HEK293 (cell line): Measurements from ENCODE around the gene PEAR1.
A peak's percentile ranks its signal among the peaks of the same experiment; 100 is the strongest.

ENCODE experiments used
- CTCF ChIA-PET: fragments of 350-600 bp; formaldehyde crosslinking; extraction: SDS; loops from one replicate; lab custom pipeline; 2021; ENCODE audit warnings: antibody characterized with exemption; lab: Yijun Ruan, JAX
- POLR2A ChIA-PET: fragments of 300-600 bp; formaldehyde crosslinking; extraction: SDS; loops from one replicate; lab custom pipeline; 2020; ENCODE audit warnings: antibody characterized with exemption, inconsistent platforms; lab: Yijun Ruan, JAX
- H3K27ac ChIP-seq: fragments of 200-500 bp; sonication (Bioruptor generic); 2 replicates; pipeline ENCODE4 v1.5.1; 2014; ENCODE audit warnings: low read depth, low read length, control low read depth, inconsistent platforms; ENCODE audit errors: extremely low read depth
- H3K36me3 ChIP-seq, 2 experiments: fragments of 200-500 bp in 1 of 2; sonication (Bioruptor generic) in 1 of 2; 1 replicate in 1 of 2; 2 replicates in 1 of 2; pipeline ENCODE4 v1.5.1; 2014 to 2017; ENCODE audit warnings: inconsistent platforms in 2 of 2, low read length in 2 of 2; ENCODE audit not compliant: control insufficient read depth in 2 of 2, insufficient read depth in 1 of 2
- H3K4me1 ChIP-seq: fragments of 200-500 bp; sonication (Bioruptor generic); 2 replicates; pipeline ENCODE4 v1.5.1; 2014; ENCODE audit warnings: mild to moderate bottlenecking, low read length, inconsistent platforms; ENCODE audit not compliant: control insufficient read depth, insufficient read depth
- H3K4me3 ChIP-seq: 2 replicates; pipeline ENCODE4 v1.5.1; 2011; ENCODE audit warnings: low read depth, mild to moderate bottlenecking, control low read depth, low read length, moderate library complexity
- H3K9me3 ChIP-seq: fragments of 200-500 bp; sonication (Bioruptor generic); 2 replicates; pipeline ENCODE4 v1.5.1; 2014; ENCODE audit warnings: low read depth, low read length, inconsistent platforms; ENCODE audit not compliant: control insufficient read depth, insufficient read depth
- EGR2 ChIP-seq: fragments of 450-650 bp; formaldehyde crosslinking; IDR thresholded peaks from 2 replicates; pipeline ENCODE4 v1.5.1; 2016; ENCODE audit warnings: low read depth, missing biosample characterization, missing genetic modification characterization
- OSR2 ChIP-seq: fragments of 450-650 bp; formaldehyde crosslinking; IDR thresholded peaks from 2 replicates; pipeline ENCODE4 v1.5.1; 2016; ENCODE audit warnings: missing biosample characterization, missing genetic modification characterization
- YY1 ChIP-seq: fragments of 450-650 bp; formaldehyde crosslinking; IDR thresholded peaks from 2 replicates; pipeline ENCODE4 v1.5.1; 2018; ENCODE audit warnings: missing biosample characterization, missing genetic modification characterization
- YY2 ChIP-seq: fragments of 450-650 bp; formaldehyde crosslinking; IDR thresholded peaks from 2 replicates; pipeline ENCODE4 v1.5.1; 2016; ENCODE audit warnings: missing biosample characterization, missing genetic modification characterization
- ZBTB17 ChIP-seq: fragments of 450-650 bp; formaldehyde crosslinking; IDR thresholded peaks from 2 replicates; pipeline ENCODE4 v1.5.1; 2016; ENCODE audit warnings: missing biosample characterization, missing genetic modification characterization
- ZFHX2 ChIP-seq: fragments of 450-650 bp; formaldehyde crosslinking; conservative IDR thresholded peaks from 2 replicates; pipeline ENCODE4 v1.5.1; 2016; ENCODE audit warnings: missing biosample characterization, missing genetic modification characterization
- ZNF133 ChIP-seq: fragments of 450-650 bp; formaldehyde crosslinking; IDR thresholded peaks from 2 replicates; pipeline ENCODE4 v1.5.1; 2016; ENCODE audit warnings: missing biosample characterization, missing genetic modification characterization
- ZNF146 ChIP-seq: fragments of 450-650 bp; formaldehyde crosslinking; IDR thresholded peaks from 2 replicates; pipeline ENCODE4 v1.5.1; 2016; ENCODE audit warnings: missing biosample characterization, missing genetic modification characterization
- ZNF175 ChIP-seq: fragments of 450-650 bp; formaldehyde crosslinking; IDR thresholded peaks from 2 replicates; pipeline ENCODE4 v1.5.1; 2016; ENCODE audit warnings: missing biosample characterization, missing genetic modification characterization
- ZNF202 ChIP-seq: fragments of 450-650 bp; formaldehyde crosslinking; IDR thresholded peaks from 2 replicates; pipeline ENCODE4 v1.5.1; 2016; ENCODE audit warnings: missing biosample characterization, missing genetic modification characterization, borderline replicate concordance
- ZNF266 ChIP-seq: fragments of 450-650 bp; formaldehyde crosslinking; IDR thresholded peaks from 2 replicates; pipeline ENCODE4 v1.5.1; 2016; ENCODE audit warnings: missing biosample characterization, missing genetic modification characterization, low read depth
- ZNF292 ChIP-seq: fragments of 450-650 bp; formaldehyde crosslinking; IDR thresholded peaks from 2 replicates; pipeline ENCODE4 v1.5.1; 2016; ENCODE audit warnings: low read depth, missing biosample characterization, missing genetic modification characterization, borderline replicate concordance
- ZNF670 ChIP-seq: fragments of 450-650 bp; formaldehyde crosslinking; IDR thresholded peaks from 2 replicates; pipeline ENCODE4 v1.5.1; 2016; ENCODE audit warnings: missing biosample characterization, missing genetic modification characterization, low read depth
- ZNF791 ChIP-seq: fragments of 450-650 bp; formaldehyde crosslinking; IDR thresholded peaks from 2 replicates; pipeline ENCODE4 v1.5.1; 2016; ENCODE audit warnings: missing biosample characterization, missing genetic modification characterization
- TF ChIP-seq, protein P1 (sequence below): fragments of 450-650 bp; formaldehyde crosslinking; IDR thresholded peaks from 2 replicates; pipeline ENCODE4 v1.5.1; 2017; ENCODE audit warnings: missing biosample characterization, missing genetic modification characterization
- TF ChIP-seq, protein P2 (sequence below): fragments of 450-650 bp; formaldehyde crosslinking; IDR thresholded peaks from 2 replicates; pipeline ENCODE4 v1.5.1; 2016; ENCODE audit warnings: missing biosample characterization, missing genetic modification characterization, borderline replicate concordance
- TF ChIP-seq, protein P3 (sequence below): fragments of 450-650 bp; formaldehyde crosslinking; IDR thresholded peaks from 2 replicates; pipeline ENCODE4 v1.5.1; 2016; ENCODE audit warnings: missing biosample characterization, missing genetic modification characterization

PEAR1 gene

DNA sequence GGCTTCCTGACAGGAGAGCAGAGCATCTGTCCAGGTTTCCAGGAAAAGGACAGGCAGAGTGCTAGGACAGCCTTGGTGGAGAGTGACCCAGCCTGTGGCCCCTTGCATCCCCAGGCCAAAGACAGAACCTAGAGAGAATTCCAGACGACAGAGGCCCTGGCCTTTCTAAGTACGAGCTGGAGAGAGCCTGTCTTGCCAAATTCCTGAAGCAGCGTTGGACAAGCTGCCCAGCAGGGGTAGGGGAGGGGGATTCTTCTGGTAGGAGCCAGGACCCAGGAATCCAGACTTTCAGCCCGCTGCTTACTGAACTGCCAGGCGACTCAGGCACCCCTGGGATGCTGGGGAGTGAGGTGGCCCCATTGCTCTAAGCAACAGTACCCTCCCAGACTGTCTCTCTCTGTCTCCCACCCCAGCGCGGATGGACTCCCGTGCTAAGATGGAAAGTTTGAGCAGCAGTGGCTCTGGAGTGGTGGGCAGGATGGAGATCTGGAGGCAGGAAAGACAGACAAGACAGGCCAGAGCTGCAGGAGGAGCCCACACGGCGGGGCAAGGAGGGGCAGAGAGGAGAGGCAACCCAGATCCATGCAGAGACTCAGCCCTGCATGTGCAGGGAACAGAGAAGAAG lies 8.8 kb upstream of the PEAR1 start:
- H3K27ac ChIP-seq: no peak overlapping the region
- no peak overlapping the region for H3K4me3 ChIP-seq
- 0 out of 2 replicates have a peak, but pooled peaks have one; percentile 22 for TF ChIP-seq ZFHX2 (tag by site-specific recombination)
- peak; percentile 59; the same call in 1 of the 2 replicates for TF ChIP-seq ZBTB17 (tag by site-specific recombination)
- 0 out of 2 replicates have a peak, but pooled peaks have one; percentile 38 for TF ChIP-seq EGR2 (tag by site-specific recombination)
- no peak for TF ChIP-seq ZNF175 (tag by site-specific recombination)
- CTCF ChIA-PET: interaction anchor here (0.6 to 10.2 kb wide), 13 partner anchors 6 to 203 kb away, joined by 3 to 136 read pairs (median 4); partner anchors contain the start of genes INSRR and NTRK1
- POLR2A ChIA-PET: no interaction called here
- H3K36me3 ChIP-seq: no peaks in the 10 kb centered on the region
- H3K4me1 ChIP-seq: no peaks in the 10 kb centered on the region
- H3K9me3 ChIP-seq: no peaks in the 10 kb centered on the region

DNA sequence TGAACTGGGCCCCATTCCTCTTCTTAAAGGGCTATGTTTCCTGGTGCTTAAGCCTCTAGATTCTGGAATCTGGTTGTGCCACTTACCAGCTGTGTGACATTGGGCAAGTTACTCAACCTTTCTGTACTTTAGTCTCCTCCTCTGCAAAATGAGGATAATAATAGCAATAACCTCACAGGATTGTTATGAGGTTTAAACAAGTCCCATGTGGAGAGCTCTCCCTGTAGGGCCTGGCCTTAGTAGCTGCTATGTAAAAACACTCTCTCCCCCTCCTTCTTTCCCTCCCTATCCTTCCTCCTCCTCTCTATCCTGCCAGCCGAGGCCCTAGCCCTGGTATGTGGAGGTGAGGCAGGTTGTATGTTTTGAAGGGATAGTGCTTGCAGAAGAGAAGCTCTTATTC lies 8.2 kb upstream of the PEAR1 start:
- Histone ChIP-seq H3K4me1 (no peaks in the 10 kb centered on the region), H3K27ac (no peak overlapping the region), H3K36me3 (no peaks in the 10 kb centered on the region), H3K4me3 (no peak overlapping the region), H3K9me3 (no peaks in the 10 kb centered on the region)
- CTCF ChIA-PET: interaction anchor here (0.6 to 10.2 kb wide), 11 partner anchors 15 to 284 kb away, joined by 3 to 136 read pairs (median 3); partner anchors contain the start of genes GPATCH4, INSRR and NTRK1
- POLR2A ChIA-PET: no interaction called here
- TF ChIP-seq, protein P1, sequence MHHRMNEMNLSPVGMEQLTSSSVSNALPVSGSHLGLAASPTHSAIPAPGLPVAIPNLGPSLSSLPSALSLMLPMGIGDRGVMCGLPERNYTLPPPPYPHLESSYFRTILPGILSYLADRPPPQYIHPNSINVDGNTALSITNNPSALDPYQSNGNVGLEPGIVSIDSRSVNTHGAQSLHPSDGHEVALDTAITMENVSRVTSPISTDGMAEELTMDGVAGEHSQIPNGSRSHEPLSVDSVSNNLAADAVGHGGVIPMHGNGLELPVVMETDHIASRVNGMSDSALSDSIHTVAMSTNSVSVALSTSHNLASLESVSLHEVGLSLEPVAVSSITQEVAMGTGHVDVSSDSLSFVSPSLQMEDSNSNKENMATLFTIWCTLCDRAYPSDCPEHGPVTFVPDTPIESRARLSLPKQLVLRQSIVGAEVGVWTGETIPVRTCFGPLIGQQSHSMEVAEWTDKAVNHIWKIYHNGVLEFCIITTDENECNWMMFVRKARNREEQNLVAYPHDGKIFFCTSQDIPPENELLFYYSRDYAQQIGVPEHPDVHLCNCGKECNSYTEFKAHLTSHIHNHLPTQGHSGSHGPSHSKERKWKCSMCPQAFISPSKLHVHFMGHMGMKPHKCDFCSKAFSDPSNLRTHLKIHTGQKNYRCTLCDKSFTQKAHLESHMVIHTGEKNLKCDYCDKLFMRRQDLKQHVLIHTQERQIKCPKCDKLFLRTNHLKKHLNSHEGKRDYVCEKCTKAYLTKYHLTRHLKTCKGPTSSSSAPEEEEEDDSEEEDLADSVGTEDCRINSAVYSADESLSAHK (tag by site-specific recombination): no peak
- no peak for TF ChIP-seq ZNF791 (tag by site-specific recombination)
- no peak for TF ChIP-seq ZNF146
- TF ChIP-seq ZNF266: no peak
- no peak for TF ChIP-seq YY1
- TF ChIP-seq ZNF292 (tag by site-specific recombination): no peak
- TF ChIP-seq, protein P2, sequence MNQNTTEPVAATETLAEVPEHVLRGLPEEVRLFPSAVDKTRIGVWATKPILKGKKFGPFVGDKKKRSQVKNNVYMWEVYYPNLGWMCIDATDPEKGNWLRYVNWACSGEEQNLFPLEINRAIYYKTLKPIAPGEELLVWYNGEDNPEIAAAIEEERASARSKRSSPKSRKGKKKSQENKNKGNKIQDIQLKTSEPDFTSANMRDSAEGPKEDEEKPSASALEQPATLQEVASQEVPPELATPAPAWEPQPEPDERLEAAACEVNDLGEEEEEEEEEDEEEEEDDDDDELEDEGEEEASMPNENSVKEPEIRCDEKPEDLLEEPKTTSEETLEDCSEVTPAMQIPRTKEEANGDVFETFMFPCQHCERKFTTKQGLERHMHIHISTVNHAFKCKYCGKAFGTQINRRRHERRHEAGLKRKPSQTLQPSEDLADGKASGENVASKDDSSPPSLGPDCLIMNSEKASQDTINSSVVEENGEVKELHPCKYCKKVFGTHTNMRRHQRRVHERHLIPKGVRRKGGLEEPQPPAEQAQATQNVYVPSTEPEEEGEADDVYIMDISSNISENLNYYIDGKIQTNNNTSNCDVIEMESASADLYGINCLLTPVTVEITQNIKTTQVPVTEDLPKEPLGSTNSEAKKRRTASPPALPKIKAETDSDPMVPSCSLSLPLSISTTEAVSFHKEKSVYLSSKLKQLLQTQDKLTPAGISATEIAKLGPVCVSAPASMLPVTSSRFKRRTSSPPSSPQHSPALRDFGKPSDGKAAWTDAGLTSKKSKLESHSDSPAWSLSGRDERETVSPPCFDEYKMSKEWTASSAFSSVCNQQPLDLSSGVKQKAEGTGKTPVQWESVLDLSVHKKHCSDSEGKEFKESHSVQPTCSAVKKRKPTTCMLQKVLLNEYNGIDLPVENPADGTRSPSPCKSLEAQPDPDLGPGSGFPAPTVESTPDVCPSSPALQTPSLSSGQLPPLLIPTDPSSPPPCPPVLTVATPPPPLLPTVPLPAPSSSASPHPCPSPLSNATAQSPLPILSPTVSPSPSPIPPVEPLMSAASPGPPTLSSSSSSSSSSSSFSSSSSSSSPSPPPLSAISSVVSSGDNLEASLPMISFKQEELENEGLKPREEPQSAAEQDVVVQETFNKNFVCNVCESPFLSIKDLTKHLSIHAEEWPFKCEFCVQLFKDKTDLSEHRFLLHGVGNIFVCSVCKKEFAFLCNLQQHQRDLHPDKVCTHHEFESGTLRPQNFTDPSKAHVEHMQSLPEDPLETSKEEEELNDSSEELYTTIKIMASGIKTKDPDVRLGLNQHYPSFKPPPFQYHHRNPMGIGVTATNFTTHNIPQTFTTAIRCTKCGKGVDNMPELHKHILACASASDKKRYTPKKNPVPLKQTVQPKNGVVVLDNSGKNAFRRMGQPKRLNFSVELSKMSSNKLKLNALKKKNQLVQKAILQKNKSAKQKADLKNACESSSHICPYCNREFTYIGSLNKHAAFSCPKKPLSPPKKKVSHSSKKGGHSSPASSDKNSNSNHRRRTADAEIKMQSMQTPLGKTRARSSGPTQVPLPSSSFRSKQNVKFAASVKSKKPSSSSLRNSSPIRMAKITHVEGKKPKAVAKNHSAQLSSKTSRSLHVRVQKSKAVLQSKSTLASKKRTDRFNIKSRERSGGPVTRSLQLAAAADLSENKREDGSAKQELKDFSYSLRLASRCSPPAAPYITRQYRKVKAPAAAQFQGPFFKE (tag by site-specific recombination): no peak
- TF ChIP-seq, protein P3, sequence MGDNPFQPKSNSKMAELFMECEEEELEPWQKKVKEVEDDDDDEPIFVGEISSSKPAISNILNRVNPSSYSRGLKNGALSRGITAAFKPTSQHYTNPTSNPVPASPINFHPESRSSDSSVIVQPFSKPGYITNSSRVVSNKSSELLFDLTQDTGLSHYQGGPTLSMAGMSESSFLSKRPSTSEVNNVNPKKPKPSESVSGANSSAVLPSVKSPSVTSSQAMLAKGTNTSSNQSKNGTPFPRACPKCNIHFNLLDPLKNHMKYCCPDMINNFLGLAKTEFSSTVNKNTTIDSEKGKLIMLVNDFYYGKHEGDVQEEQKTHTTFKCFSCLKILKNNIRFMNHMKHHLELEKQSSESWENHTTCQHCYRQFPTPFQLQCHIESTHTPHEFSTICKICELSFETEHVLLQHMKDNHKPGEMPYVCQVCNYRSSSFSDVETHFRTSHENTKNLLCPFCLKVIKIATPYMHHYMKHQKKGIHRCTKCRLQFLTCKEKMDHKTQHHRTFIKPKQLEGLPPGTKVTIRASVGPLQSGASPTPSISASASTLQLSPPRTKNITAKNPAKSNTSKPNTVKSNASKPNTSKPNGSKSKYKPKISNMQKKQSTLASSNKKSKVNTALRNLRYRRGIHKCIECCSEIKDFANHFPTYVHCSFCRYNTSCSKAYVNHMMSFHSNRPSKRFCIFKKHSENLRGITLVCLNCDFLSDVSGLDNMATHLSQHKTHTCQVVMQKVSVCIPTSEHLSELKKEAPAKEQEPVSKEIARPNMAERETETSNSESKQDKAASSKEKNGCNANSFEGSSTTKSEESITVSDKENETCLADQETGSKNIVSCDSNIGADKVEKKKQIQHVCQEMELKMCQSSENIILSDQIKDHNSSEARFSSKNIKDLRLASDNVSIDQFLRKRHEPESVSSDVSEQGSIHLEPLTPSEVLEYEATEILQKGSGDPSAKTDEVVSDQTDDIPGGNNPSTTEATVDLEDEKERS (tag by site-specific recombination): no peak
- no peak for TF ChIP-seq OSR2
- no peak for TF ChIP-seq ZNF202 (tag by site-specific recombination)
- TF ChIP-seq YY2 (tag by site-specific recombination): no peak
- TF ChIP-seq ZNF133 (tag by site-specific recombination): no peak
- no peak for TF ChIP-seq ZNF670 (tag by site-specific recombination)
